ENCODE results near the gene MGRN1.

GRCh38 chr16:4714996-4715395 is 90.4 kb downstream of the MGRN1 start:
- TF ChIP-seq MAX (IDR thresholded peaks at IDR 0.05) (no peak), EP300 (IDR thresholded peaks at IDR 0.05; ENCODE audit: borderline replicate concordance) (no peak), YY1 (IDR thresholded peaks at IDR 0.05; ENCODE audit: low read depth) (no peak)

All from Ishikawa (cell line).